H9 (cell line): Measurements from ENCODE around the gene SPATA25. TPM values are rescaled to one million over a fixed set of nuclear protein-coding genes. Genes with fewer than 3 reads are reported as not detected.

Experiments used
- DNase-seq: peaks from one replicate; pipeline ENCODE4 v3.0.0-alpha.2; 2017
- H2AFZ ChIP-seq: one replicate; pipeline ENCODE4 v1.6.1; 2013; ENCODE audit warnings: mild to moderate bottlenecking, low read length, control low read depth, moderate library complexity
- H2AK5ac ChIP-seq: 2 replicates; pipeline ENCODE4 v1.6.1; 2013; ENCODE audit warnings: low read length, control low read depth, mixed read lengths; ENCODE audit not compliant: insufficient read length
- H2BK120ac ChIP-seq: one replicate; pipeline ENCODE4 v1.6.1; 2013; ENCODE audit warnings: low read depth, mild to moderate bottlenecking, low read length, control low read depth, inconsistent platforms; ENCODE audit not compliant: poor library complexity, severe bottlenecking
- H2BK12ac ChIP-seq: 2 replicates; pipeline ENCODE4 v1.6.1; 2013; ENCODE audit warnings: low read length, control low read depth, mixed read lengths, low read depth; ENCODE audit not compliant: insufficient read length
- H2BK15ac ChIP-seq: 2 replicates; pipeline ENCODE4 v1.6.1; 2013; ENCODE audit warnings: low read depth, low read length, control low read depth
- H2BK20ac ChIP-seq: one replicate; pipeline ENCODE4 v1.6.1; 2013; ENCODE audit warnings: low read depth, mild to moderate bottlenecking, low read length, control low read depth, inconsistent platforms; ENCODE audit not compliant: poor library complexity, severe bottlenecking
- H2BK5ac ChIP-seq: 2 replicates; pipeline ENCODE4 v1.6.1; 2013; ENCODE audit warnings: low read length, control low read depth, mixed read lengths; ENCODE audit not compliant: insufficient read length
- H3K14ac ChIP-seq: 2 replicates; pipeline ENCODE4 v1.6.1; 2013; ENCODE audit warnings: low read length, control low read depth; ENCODE audit not compliant: insufficient read depth
- H3K18ac ChIP-seq: 2 replicates; pipeline ENCODE4 v1.6.1; 2013; ENCODE audit warnings: low read depth, mild to moderate bottlenecking, mixed read lengths, low read length, control low read depth; ENCODE audit not compliant: insufficient read length
- H3K23ac ChIP-seq: 2 replicates; pipeline ENCODE4 v1.6.1; 2013; ENCODE audit warnings: low read length, control low read depth, mixed read lengths, low read depth; ENCODE audit not compliant: insufficient read length
- H3K23me2 ChIP-seq: 2 replicates; pipeline ENCODE4 v1.6.1; 2013; ENCODE audit warnings: low read depth, mild to moderate bottlenecking, mixed read lengths, low read length, control low read depth; ENCODE audit not compliant: insufficient read length, poor library complexity, severe bottlenecking
- H3K27ac ChIP-seq: 2 replicates; pipeline ENCODE4 v1.5.1; 2013; ENCODE audit warnings: low read length, control low read depth, mixed read lengths, low read depth; ENCODE audit not compliant: insufficient read length
- H3K27me3 ChIP-seq: 2 replicates; pipeline ENCODE4 v1.6.1; 2013; ENCODE audit warnings: low read length, control low read depth, inconsistent platforms; ENCODE audit not compliant: insufficient read depth
- H3K4ac ChIP-seq: 2 replicates; pipeline ENCODE4 v1.6.1; 2013; ENCODE audit warnings: low read depth, mild to moderate bottlenecking, control low read depth, inconsistent platforms, low read length, moderate library complexity
- H3K4me1 ChIP-seq: 2 replicates; pipeline ENCODE4 v1.6.1; 2013; ENCODE audit warnings: low read length, control low read depth, inconsistent platforms; ENCODE audit not compliant: insufficient read depth
- H3K4me2 ChIP-seq: 2 replicates; pipeline ENCODE4 v1.6.1; 2013; ENCODE audit warnings: low read length, control low read depth, mixed read lengths; ENCODE audit not compliant: insufficient read length, insufficient read depth
- H3K56ac ChIP-seq: 2 replicates; pipeline ENCODE4 v1.6.1; 2013; ENCODE audit warnings: low read depth, mild to moderate bottlenecking, mixed read lengths, low read length, control low read depth; ENCODE audit not compliant: insufficient read length
- H3K79me1 ChIP-seq: 2 replicates; pipeline ENCODE4 v1.6.1; 2013; ENCODE audit warnings: low read depth, mild to moderate bottlenecking, moderate library complexity, low read length, control low read depth, inconsistent platforms; ENCODE audit not compliant: insufficient read depth, poor library complexity, severe bottlenecking
- H3K79me2 ChIP-seq: 2 replicates; pipeline ENCODE4 v1.6.1; 2013; ENCODE audit warnings: low read length, control low read depth, inconsistent platforms; ENCODE audit not compliant: insufficient read depth
- H3K9ac ChIP-seq: 2 replicates; pipeline ENCODE4 v1.6.1; 2013; ENCODE audit warnings: low read length, control low read depth, mixed read lengths; ENCODE audit not compliant: insufficient read length; ENCODE audit errors: extremely low read depth
- H3K9me3 ChIP-seq: one replicate; pipeline ENCODE4 v1.6.1; 2013; ENCODE audit warnings: low read depth, low read length, inconsistent platforms; ENCODE audit not compliant: control insufficient read depth
- H3T11ph ChIP-seq: one replicate; pipeline ENCODE4 v1.6.1; 2013; ENCODE audit warnings: mild to moderate bottlenecking, low read length, control low read depth, inconsistent platforms
- H4K20me1 ChIP-seq: one replicate; pipeline ENCODE4 v1.6.1; 2013; ENCODE audit not compliant: control insufficient read depth, insufficient read length, insufficient read depth
- H4K5ac ChIP-seq: 2 replicates; pipeline ENCODE4 v1.6.1; 2013; ENCODE audit warnings: low read depth, mild to moderate bottlenecking, mixed read lengths, low read length, control low read depth; ENCODE audit not compliant: insufficient read length
- H4K8ac ChIP-seq: replicated peaks from 2 replicates; pipeline ENCODE4 v1.6.1; 2013; ENCODE audit warnings: low read length, control low read depth, mixed read lengths, low read depth; ENCODE audit not compliant: insufficient read length
- H4K91ac ChIP-seq: 2 replicates; pipeline ENCODE4 v1.6.1; 2013; ENCODE audit warnings: low read depth, mild to moderate bottlenecking, moderate library complexity, mixed read lengths, low read length, control low read depth; ENCODE audit not compliant: insufficient read length
- H3K27ac Mint-ChIP-seq, 3 experiments: 2 replicates in 2 of 3; 3 replicates in 1 of 3; pipeline ENCODE4 v1.8.0; 2020 to 2021; ENCODE audit warnings: mixed read lengths in 3 of 3, mild to moderate bottlenecking in 1 of 3, moderate library complexity in 1 of 3
- H3K27me3 Mint-ChIP-seq: 2 replicates; pipeline ENCODE4 v1.8.0; 2021; ENCODE audit warnings: low read depth, mild to moderate bottlenecking, moderate library complexity, mixed read lengths
- H3K36me3 Mint-ChIP-seq, 3 experiments: 2 replicates in 2 of 3; 3 replicates in 1 of 3; pipeline ENCODE4 v1.8.0; 2020 to 2021; ENCODE audit warnings: low read depth in 3 of 3, mixed read lengths in 3 of 3; ENCODE audit not compliant: insufficient read depth in 1 of 3
- H3K4me1 Mint-ChIP-seq, 2 experiments: 2 replicates each; pipeline ENCODE4 v1.8.0; 2020; ENCODE audit warnings: mixed read lengths in 2 of 2
- H3K4me3 Mint-ChIP-seq, 2 experiments: 2 replicates in 1 of 2; 3 replicates in 1 of 2; pipeline ENCODE4 v1.8.0; 2020 to 2021; ENCODE audit warnings: mild to moderate bottlenecking in 2 of 2, mixed read lengths in 2 of 2, moderate library complexity in 1 of 2
- H3K9me3 Mint-ChIP-seq, 2 experiments: 2 replicates in 1 of 2; 3 replicates in 1 of 2; pipeline ENCODE4 v1.8.0; 2020; ENCODE audit warnings: mild to moderate bottlenecking in 2 of 2, mixed read lengths in 2 of 2, moderate library complexity in 1 of 2
- WGBS: extraction: QIAGEN DNeasy Blood & Tissue Kit; methylation state at CpG from one replicate; pipeline ENCODE4 v1.1.7; 2013; ENCODE audit warnings: missing lambda C conversion rate, low lambda C conversion rate, mixed read lengths; ENCODE audit not compliant: insufficient read length; ENCODE audit errors: extremely low coverage; 5-methylcytosine and 5-hydroxymethylcytosine counted together
- total RNA-seq: library from RNA; stranded (reverse); gene quantifications from 2 replicates; pipeline ENCODE4 v1.2.1, GENCODE V29; 2021
- TF ChIP-seq, protein P1 (sequence below): fragments of 200-600 bp; sonication (generic); conservative IDR thresholded peaks from 3 replicates; pipeline ENCODE4 v1.8.0; 2021; ENCODE audit warnings: antibody characterized with exemption, mild to moderate bottlenecking

SPATA25 gene
- total RNA-seq, 1 experiment from 2014 or later = 2.4 TPM

DNA sequence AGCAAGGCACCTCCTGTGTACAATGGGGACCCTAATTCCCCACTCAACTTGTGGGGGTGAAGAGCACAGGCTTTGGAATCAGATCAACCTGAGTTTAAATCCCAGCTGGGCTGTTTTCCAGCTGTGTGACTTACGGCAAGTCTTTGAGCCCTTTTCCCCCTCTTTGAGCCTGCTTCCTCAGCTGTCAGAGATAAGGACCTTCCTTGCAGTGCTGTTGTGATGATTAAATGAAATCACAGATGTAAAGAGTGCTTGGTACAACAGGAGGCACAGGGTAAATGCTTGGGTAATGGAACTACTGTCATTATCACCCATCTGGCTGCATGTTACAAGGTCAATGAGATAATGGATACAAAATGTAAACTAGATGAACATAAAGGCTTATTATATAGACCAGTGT, 50.6 kb downstream of the SPATA25 start:
- no peak overlapping the region for H3K23ac ChIP-seq
- H3K4me2 ChIP-seq = no peak overlapping the region
- Mint-ChIP-seq H3K27me3 (no peaks in the 10 kb centered on the region), H3K4me3 (no peak overlapping the region), H3K4me1 (peaks cover 22 to 23% of the 10 kb centered on the region in 2 experiments), H3K36me3 (peaks cover 2 to 37% (median 33%) of the 10 kb centered on the region in 3 experiments; a peak in 6 of 7 replicates), H3K27ac (no peak overlapping the region), H3K9me3 (no peaks in the 10 kb centered on the region)
- peaks cover 4% of the 10 kb centered on the region; the same call in 1 of the 2 replicates for H3K4me1 ChIP-seq
- no peak overlapping the region for H2BK5ac ChIP-seq
- H2BK15ac ChIP-seq = no peak overlapping the region
- H2BK20ac ChIP-seq = no peak overlapping the region
- H2BK12ac ChIP-seq = no peak overlapping the region
- no peak overlapping the region for H3K4ac ChIP-seq
- peaks cover 12% of the 10 kb centered on the region for H3K23me2 ChIP-seq
- H3K9ac ChIP-seq = no peak overlapping the region
- H4K8ac ChIP-seq = no peak overlapping the region
- peaks cover 5% of the 10 kb centered on the region for H3K79me1 ChIP-seq
- H3K27ac ChIP-seq = no peak overlapping the region
- no peak for DNase-seq
- no peak overlapping the region for H3K18ac ChIP-seq
- H3K56ac ChIP-seq = no peak overlapping the region
- no CpG with 5 or more reads among the region's 1 CpG for WGBS
- H2AFZ ChIP-seq = no peak overlapping the region
- no peaks in the 10 kb centered on the region for H3K27me3 ChIP-seq
- no peaks in the 10 kb centered on the region for H3K79me2 ChIP-seq
- no peak overlapping the region for H2AK5ac ChIP-seq
- no peak overlapping the region for H3K14ac ChIP-seq
- H4K20me1 ChIP-seq = no peaks in the 10 kb centered on the region
- H2BK120ac ChIP-seq = no peak overlapping the region
- no peak overlapping the region for H4K5ac ChIP-seq
- H3K9me3 ChIP-seq = no peaks in the 10 kb centered on the region
- H3T11ph ChIP-seq = no peak overlapping the region
- H4K91ac ChIP-seq = no peak overlapping the region
- TF ChIP-seq, protein P1, sequence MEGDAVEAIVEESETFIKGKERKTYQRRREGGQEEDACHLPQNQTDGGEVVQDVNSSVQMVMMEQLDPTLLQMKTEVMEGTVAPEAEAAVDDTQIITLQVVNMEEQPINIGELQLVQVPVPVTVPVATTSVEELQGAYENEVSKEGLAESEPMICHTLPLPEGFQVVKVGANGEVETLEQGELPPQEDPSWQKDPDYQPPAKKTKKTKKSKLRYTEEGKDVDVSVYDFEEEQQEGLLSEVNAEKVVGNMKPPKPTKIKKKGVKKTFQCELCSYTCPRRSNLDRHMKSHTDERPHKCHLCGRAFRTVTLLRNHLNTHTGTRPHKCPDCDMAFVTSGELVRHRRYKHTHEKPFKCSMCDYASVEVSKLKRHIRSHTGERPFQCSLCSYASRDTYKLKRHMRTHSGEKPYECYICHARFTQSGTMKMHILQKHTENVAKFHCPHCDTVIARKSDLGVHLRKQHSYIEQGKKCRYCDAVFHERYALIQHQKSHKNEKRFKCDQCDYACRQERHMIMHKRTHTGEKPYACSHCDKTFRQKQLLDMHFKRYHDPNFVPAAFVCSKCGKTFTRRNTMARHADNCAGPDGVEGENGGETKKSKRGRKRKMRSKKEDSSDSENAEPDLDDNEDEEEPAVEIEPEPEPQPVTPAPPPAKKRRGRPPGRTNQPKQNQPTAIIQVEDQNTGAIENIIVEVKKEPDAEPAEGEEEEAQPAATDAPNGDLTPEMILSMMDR = no peak

Other genes with a start within 250 kb of the SPATA25 start
- not detected in 2 replicates for gene WFDC11, start 217.4 kb downstream of the SPATA25 start, total RNA-seq
- not detected in 2 replicates for gene WFDC13, start 185.6 kb downstream of the SPATA25 start, total RNA-seq
- gene WFDC10B, start 182.6 kb downstream of the SPATA25 start, total RNA-seq = not detected in 2 replicates
- not detected in 2 replicates for gene SPINT4, start 165.3 kb downstream of the SPATA25 start, total RNA-seq
- 0.35 TPM in 1 of 2 replicates, not detected in the other for gene WFDC3, start 95.7 kb downstream of the SPATA25 start, total RNA-seq
- gene DNTTIP1, start 95.7 kb downstream of the SPATA25 start, total RNA-seq = 35.5 and 36.3 TPM in 2 replicates
- gene UBE2C, start 75.0 kb downstream of the SPATA25 start, total RNA-seq = 254 and 268 TPM in 2 replicates
- 3.1 and 4.6 TPM in 2 replicates for gene TNNC2, start 60.3 kb downstream of the SPATA25 start, total RNA-seq
- 18.9 and 20.5 TPM in 2 replicates for gene SNX21, start 53.8 kb downstream of the SPATA25 start, total RNA-seq
- 26.7 and 30.3 TPM in 2 replicates for gene ACOT8, start 30.2 kb downstream of the SPATA25 start, total RNA-seq
- 8.0 and 8.2 TPM in 2 replicates for gene ZSWIM3, start 30.0 kb downstream of the SPATA25 start, total RNA-seq
- 12.0 and 13.0 TPM in 2 replicates for gene ZSWIM1, start 6.4 kb downstream of the SPATA25 start, total RNA-seq
- 5.4 and 5.8 TPM in 2 replicates for gene NEURL2, start 3.6 kb upstream of the SPATA25 start, total RNA-seq
- gene CTSA, start 3.7 kb upstream of the SPATA25 start, total RNA-seq = 59.6 and 64.4 TPM in 2 replicates
- gene PLTP, start 24.5 kb upstream of the SPATA25 start, total RNA-seq = 61.4 and 62.5 TPM in 2 replicates
- gene PCIF1, start 47.1 kb upstream of the SPATA25 start, total RNA-seq = 26.6 and 26.8 TPM in 2 replicates
- gene ZNF335, start 84.6 kb upstream of the SPATA25 start, total RNA-seq = 19.7 and 21.1 TPM in 2 replicates
- 2.0 and 2.7 TPM in 2 replicates for gene MMP9, start 121.3 kb upstream of the SPATA25 start, total RNA-seq
- gene SLC12A5, start 141.6 kb upstream of the SPATA25 start, total RNA-seq = 7.3 and 8.7 TPM in 2 replicates
- 55.7 and 60.1 TPM in 2 replicates for gene NCOA5, start 202.3 kb upstream of the SPATA25 start, total RNA-seq
- gene CD40, start 230.7 kb upstream of the SPATA25 start, total RNA-seq = 7.8 and 8.6 TPM in 2 replicates